ENCODE results near the gene NR2F1-AS1. TPM values are rescaled to one million over a fixed set of nuclear protein-coding genes. Genes with fewer than 3 reads are reported as not detected.
"Not testable (repeated sequence)": the region's sequence is repeated elsewhere in the genome, so short reads cannot be mapped to it uniquely, and the experiment has no call there.

The NR2F1-AS1 gene
- total RNA-seq, 1 donor, result 11.8 TPM

- DNase-seq (ENCODE audit: low read depth), result no peak
- H3K4me3 ChIP-seq (ENCODE audit: low read depth, low read length), result no peak overlapping the region
- TF ChIP-seq CTCF (IDR thresholded peaks at IDR 0.05; ENCODE audit: insufficient read depth, low read length), result no peak
Observed at GRCh38 chr5:93462916-93463315, 118.1 kb downstream of the NR2F1-AS1 start.

DNA sequence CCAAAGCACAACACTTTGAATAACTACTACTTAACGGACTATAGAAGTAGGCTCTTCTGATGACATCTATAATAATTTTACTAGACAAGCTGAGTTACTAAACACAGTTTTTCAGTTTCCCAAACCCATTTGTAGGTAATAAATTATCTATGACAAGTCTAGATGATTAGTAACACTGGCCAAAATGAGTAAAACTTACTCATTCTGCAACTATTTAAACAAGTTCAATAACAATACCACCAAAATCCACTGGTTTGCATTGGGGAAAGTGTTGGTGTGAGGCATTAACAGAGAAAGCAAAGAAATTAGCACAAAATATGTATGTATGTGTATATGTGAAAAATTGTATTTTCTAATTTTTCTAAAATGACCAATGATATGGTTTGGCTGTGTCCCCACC lies 119.3 kb downstream of the NR2F1-AS1 start:
- no peak overlapping the region for H3K4me3 ChIP-seq (ENCODE audit: low read depth, low read length)
- no peak for TF ChIP-seq CTCF (IDR thresholded peaks at IDR 0.05; ENCODE audit: insufficient read depth, low read length)
- DNase-seq (ENCODE audit: low read depth), result peak; percentile 68

DNA sequence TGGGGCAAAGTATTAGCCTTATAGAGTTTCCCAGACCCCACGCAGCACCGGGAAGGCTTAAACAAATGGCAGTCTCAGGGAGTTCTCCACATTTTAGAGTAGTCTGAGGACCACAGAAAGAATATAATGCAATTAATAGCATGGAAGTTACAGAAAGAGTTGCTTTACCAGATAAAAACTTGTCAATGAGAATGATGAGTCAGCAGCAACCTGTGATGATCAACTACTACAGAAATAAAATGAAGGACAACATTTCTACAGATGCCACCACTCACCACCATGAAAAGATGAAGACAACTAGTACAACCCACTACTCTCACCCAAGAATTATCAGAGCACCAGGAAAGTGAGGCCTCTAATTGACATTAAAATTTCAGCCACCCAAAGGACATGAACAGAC lies 120.7 kb downstream of the NR2F1-AS1 start:
- no peak for DNase-seq (ENCODE audit: low read depth)
- no peak for TF ChIP-seq CTCF (IDR thresholded peaks at IDR 0.05; ENCODE audit: insufficient read depth, low read length)
- H3K4me3 ChIP-seq (ENCODE audit: low read depth, low read length), result no peak overlapping the region

DNA sequence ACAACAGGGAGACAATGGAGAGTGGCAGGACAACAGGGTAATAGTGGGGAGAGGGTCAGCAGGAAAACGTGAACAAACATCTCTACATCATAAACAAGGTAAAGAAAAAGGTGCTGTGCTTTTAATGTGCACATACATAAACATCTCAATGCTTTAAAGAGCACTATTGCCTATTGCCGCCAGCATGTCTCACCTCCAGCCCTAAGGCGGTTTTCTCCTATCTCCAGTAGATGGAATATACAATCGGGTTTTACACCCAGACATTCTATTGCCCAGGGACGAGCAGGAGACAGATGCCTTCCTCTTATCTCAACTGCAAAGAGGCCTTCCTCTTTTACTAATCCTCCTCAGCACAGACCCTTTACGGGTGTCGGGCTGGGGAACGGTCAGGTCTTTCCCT lies 124.2 kb downstream of the NR2F1-AS1 start:
- not testable (repeated sequence) for H3K4me3 ChIP-seq (ENCODE audit: low read depth, low read length); DNase-seq (ENCODE audit: low read depth)

- DNase-seq (ENCODE audit: low read depth), result no peak
- no peak for TF ChIP-seq CTCF (IDR thresholded peaks at IDR 0.05; ENCODE audit: insufficient read depth, low read length)
- H3K4me3 ChIP-seq (ENCODE audit: low read depth, low read length), result no peak overlapping the region
Observed at GRCh38 chr5:93454896-93455295, 126.1 kb downstream of the NR2F1-AS1 start.

DNA sequence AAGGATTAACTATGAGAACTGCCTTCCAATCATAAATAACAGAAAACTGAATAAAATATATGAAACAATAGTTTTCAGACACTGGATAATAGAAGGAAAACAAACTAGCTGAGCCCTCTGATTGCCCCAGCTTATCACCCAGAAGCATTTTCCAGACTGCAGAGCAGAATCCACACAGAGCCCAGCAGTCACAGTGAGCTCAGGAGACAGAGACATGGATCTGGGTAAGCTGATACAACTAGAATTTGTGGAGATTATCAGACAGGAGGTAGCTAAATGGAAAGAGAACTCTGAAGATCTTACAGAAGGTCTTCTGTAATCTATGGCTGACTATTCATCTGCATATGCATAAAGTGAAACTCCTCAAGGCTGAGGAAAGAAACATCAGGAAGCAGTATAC lies 128.8 kb downstream of the NR2F1-AS1 start:
- no peak overlapping the region for H3K4me3 ChIP-seq (ENCODE audit: low read depth, low read length)
- no peak for TF ChIP-seq CTCF (IDR thresholded peaks at IDR 0.05; ENCODE audit: insufficient read depth, low read length)

DNA sequence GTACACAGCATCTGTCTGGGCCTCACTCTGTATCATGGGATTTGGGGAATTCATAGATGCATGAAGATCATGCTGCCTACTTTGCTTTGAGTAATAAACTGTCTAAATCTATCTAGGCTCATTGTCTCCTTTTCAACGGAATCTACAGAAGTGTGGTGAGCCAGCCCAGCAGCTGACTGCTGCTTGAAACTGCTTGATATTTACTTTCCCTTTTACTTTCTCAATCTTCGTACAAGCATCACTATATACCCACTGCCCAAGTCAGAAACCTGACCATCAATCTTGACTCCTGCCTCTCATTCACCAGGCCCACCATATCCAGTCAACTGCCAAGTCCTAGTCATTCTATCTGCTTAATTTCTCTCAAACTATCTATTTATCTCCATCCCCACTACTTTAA lies 142.9 kb downstream of the NR2F1-AS1 start:
- no peak for DNase-seq (ENCODE audit: low read depth)
- H3K4me3 ChIP-seq (ENCODE audit: low read depth, low read length), result no peak overlapping the region
- TF ChIP-seq CTCF (IDR thresholded peaks at IDR 0.05; ENCODE audit: insufficient read depth, low read length), result no peak

More for the DNA sequence above, 128.8 kb downstream of the NR2F1-AS1 start:
- DNase-seq (ENCODE audit: low read depth), result peak; percentile 10

Data from fibroblast of the aortic adventitia (primary cell).